Glomerular endothelial cell (primary cell): ENCODE measurements around the gene DDI1. TPM values are rescaled to one million over a fixed set of nuclear protein-coding genes. Genes with fewer than 3 reads are reported as not detected.

Experiments used
- DNase-seq: peaks from one replicate; pipeline ENCODE4 v3.0.0-alpha.2; 2011; ENCODE audit warnings: low read depth, low spot score; ENCODE audit errors: extremely low read depth
- total RNA-seq: library from RNA; depleted of rRNA; stranded (reverse); fragments of >200 nt; gene quantifications from 2 replicates; pipeline ENCODE4 v1.2.3, GENCODE V29; 2015

DDI1 gene
- total RNA-seq: not detected in 2 replicates

DNA sequence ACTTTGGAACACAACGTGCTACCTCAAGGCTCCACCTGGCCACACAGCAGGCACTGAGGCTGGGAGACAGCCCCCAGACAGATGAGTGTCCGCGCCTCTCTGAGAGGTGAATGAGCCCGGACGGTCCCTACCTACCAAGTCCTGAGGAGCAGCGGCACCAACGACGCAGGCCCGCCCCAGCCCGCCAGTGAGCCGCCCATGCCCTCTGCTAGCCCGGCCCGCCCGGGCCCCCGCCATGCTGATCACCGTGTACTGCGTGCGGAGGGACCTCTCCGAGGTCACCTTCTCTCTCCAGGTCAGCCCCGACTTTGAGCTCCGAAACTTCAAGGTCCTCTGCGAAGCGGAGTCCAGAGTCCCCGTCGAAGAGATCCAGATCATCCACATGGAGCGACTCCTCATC lies at the start of gene DDI1:
TSS of gene DDI1 (plus strand) at position 53 of the 400 bp plus-strand sequence. CDS start at position 236, 183 bp downstream.
- no peak for DNase-seq

DNA sequence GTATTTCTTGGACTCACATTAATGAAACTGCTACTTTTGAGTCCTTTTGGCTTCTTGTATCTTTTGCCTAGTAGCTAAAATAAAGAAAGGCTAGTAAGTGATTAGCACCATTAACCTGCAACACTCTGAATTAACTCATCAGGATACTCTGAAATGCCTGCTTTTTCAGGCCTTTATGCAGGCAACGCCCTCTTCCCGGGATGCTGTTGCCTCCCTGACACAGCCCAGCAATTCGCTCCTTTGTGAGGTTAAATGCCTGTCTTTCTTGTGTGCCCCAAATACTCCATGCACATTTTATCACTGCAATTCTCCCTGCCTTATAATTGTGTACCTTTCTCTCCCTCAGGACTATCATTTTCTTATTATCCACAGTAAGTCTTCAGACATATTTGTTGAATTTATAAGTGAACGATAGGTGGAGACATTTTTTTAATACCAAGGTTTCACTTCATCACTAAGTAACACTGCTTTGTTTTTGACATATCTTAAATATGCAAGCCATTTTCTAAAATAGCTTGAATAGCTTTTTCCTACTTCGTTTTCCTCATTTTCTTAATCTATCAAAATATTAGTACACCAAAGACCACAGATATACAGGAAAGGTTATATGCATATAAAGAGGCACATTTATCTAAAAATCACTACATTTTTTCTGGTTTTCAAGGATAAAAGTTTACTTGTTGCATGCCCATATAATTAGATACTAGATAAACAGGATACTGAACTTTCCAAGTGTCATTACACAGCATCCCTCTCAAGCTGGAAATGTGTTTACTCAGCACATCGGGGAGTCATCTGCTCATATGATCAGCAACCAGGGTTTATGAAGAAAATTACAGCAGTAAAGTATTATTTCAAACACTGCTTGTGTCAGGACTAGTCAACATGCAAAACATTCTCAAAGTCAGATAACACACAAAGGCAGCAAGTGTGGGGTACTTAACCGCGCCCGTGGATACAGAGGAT lies 48.5 kb upstream of the DDI1 start:
- DNase-seq: no peak

GRCh38 chr11:103988595-103988969 lies 47.9 kb upstream of the DDI1 start:
- DNase-seq: no peak

GRCh38 chr11:103993507-103993906 lies 42.9 kb upstream of the DDI1 start:
- no peak for DNase-seq

- DNase-seq: no peak
These were observed 42.3 kb upstream of the DDI1 start for GRCh38 chr11:103994094-103994493.

- no peak for DNase-seq
These were observed 41.9 kb upstream of the DDI1 start for GRCh38 chr11:103994518-103994917.

DNA sequence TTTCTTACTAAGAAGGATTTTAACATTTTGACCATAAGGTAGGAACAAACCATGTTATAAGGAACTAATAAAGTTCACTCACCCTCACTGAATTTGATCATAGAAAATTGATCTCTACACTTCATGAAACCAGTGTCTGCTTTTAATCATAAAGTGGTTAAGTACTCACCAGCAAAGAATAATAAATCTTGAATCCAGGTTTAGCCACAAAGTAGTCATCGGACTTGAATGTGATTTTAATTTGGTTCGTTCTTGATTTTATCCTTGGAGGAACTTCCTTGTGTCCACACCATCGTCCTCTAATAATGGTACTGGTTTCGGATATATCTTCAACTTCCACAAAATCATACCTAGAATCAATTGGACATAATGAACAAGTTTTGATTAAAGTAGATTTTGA lies 40.5 kb upstream of the DDI1 start:
- no peak for DNase-seq

DNA sequence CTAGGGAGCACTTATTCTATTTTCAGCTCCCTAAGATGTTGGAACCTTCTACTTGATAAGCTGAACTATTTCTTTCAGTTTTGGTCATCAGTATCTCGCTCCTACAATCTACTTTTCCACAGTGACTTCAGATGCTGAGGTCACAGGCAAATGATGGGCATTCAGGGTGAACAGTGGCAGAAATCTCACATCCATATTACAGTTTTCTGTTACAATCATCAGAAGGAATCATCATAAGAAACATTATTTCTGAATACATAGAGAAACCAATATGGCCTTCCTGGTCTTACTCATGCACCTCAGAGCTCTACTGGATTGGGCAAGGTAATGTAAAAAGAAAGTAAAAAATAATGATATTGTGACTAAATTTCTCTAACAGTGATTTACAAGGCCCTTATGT lies 39.4 kb upstream of the DDI1 start:
- no peak for DNase-seq

- no peak for DNase-seq
These were observed 37.5 kb upstream of the DDI1 start for GRCh38 chr11:103998826-103999508.

DNA sequence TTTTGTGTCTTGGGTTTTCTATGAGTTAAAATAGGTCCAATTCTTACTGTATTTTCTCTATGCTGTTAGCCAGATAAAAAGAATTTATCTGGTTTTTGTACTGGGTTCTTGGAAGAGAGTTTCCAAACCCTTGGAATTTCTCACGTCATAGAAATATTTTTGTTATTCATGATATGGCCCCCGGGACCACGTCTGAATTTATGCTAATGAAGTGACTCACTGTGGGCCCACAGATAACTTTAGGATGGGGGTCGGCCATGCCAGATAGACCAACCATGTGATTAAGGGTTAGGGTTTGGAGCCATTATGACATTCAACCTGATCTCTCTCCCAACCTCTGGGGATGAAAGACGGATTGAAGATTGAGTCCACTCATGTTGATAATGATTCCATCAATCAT lies 35.6 kb upstream of the DDI1 start:
- DNase-seq: no peak

DNA sequence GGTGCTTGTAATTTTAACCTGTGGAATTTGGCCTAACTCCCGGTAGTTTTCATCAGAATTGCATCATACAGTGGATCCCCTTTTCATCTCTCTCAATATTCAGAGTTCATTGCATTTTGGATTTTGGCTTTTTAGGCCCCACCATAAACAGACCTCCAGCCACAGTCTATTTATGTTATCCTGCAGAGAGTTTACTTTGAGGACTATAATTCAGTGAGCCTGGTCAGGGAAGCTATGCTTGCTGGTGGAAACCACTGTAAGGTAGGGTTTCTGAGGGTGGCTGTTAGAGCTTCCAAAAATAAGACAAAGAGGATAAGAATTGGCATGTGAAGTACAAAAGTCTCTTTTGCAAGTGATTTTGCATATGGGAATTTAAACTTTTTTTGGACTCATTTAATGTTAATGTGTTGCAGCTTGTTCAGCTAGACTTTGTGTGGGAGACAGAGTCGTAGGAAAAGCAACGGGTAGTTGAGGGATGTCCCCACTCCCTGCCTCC lies 34.8 kb upstream of the DDI1 start:
- DNase-seq: no peak

DNA sequence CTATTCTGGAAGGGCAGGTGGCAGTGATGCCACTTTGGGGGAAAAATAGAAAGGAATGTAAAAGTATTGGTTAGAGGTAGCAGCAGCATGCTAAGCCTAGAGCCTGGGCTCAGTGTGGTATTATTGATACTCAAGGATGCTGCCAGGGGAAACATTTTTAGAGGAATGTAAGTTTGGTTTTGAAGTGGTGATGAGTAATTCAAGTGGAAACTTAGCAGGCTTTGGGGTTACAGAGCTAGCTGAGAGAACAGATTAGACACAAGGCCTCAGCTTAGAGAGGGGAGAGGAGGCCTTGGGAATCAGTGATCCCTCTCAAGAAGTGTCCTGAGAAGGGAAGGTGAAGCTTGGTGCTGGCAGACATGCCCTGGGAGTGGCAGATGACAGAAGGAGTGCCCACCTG lies 32.9 kb upstream of the DDI1 start:
- no peak for DNase-seq

GRCh38 chr11:104005234-104005855 lies 31.1 kb upstream of the DDI1 start:
- no peak for DNase-seq

- no peak for DNase-seq
These were observed 26.7 kb upstream of the DDI1 start for GRCh38 chr11:104009744-104010143.

DNA sequence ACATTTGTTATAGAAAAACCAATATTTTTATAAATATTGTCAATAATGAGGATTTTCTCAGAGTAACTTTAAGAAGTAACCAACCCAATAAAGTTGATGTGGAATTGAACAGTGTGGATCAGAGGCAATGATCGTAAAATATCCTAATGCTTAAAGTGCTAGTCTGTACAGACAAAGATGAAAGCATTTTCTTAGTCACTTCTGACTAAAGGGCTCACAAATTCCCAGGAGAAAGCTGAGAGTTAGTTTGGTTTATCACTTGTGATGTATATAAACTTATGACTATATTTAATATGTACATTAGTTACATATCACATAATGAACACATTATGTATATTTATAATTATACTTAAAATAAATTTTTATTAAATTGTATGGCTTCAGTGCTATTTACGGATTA lies 25.4 kb upstream of the DDI1 start:
- no peak for DNase-seq

DNA sequence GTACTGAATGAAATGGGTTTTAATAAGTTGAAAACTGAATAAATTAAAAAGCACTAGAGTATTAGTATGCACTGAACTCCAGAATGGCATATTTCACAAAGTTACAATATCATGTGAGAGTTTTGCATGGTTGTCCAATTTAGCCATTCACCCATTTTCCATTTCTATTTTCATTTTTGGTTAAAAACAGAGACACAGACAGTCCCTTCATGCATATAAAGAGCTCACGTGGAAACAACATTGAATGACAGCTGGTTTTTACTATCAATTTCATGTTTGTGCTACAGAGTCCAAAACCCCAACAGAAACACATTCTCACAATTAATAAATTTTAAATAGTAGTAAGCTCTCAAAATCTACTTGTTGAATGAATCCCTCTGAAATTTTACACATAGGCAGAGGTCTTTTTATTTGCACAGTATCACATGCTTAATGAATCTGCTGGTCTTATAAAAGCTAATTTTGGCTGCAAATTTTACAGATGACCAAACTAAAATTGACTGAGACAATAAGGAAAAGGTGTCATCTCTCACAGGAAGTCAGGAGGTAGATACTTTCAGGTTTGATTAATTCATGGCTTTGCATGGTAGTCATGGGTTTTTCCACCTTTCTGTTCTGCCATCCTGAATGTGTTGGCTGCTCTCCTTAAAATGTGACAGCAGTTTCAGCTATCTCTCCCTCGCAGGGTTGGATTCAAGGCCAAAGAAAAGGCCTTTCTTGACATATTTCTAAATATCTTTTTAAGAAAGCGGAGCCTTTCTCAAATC lies 20.6 kb upstream of the DDI1 start:
- DNase-seq: no peak

GRCh38 chr11:104024572-104024971 lies 11.9 kb upstream of the DDI1 start:
- no peak for DNase-seq

DNA sequence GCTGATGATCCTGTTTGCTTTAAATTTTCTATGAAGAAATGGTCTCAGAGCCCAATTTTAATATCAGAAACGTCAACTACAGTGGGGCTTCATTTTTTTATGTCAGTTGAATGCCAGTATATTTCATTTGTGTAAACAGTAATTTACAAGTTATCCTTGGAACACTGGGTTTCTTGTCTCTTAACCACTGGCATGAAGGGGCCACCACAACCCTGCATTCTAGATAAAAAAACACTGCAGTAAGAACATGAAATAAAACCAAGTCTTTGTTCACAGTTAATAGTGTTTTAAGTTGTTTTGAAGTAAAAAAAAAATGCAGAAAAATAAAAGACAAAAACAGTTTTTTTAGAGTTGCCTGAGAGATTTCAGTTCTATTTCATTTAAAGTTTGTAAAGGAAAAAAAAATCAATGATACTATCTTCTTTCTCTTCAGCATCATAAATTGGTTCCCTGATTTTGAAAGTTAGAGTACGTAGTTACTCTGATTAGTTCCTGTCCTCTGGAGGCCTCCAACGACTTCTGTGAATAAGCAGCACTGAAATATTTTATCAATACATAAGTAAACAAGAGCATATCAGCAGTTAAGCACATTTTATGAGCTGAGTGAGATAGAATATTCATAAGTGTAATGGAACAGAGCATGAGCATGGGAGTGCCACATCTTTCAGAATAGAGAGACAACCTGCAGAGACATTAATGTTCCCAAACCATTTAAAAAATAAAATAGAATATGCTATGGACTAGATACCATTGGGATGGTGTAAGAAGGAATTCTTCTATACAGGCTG lies 7.8 kb upstream of the DDI1 start:
- no peak for DNase-seq

DNA sequence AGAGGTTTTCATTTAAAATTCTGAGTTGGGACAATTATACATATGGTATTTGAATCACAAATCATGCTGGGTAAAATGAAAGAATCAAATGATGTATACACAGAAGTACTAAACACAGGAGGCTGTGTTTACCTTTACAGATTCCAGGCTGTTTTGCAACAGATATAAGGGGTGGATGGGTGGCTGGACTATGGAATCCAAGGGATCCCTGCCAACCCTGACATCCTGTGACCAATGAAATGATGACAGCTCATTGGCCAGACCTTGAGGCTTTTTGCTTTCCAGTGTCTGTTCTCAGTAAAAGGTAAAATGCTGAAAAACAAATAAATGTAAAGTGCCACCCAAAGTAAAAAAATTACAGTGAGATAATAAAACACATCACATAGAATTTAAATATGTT lies 3.3 kb upstream of the DDI1 start:
- DNase-seq: no peak

GRCh38 chr11:104033561-104033960 lies 2.9 kb upstream of the DDI1 start:
- no peak for DNase-seq
